GM13977 (cell line): ENCODE results near the gene NBAS.

Source experiments
- DNase-seq: peaks from one replicate; pipeline ENCODE4 v3.0.0; 2012; ENCODE audit warnings: low spot score
- in situ Hi-C: fragments of 300-500 bp; cut with MboI; formaldehyde crosslinking; loops from one replicate; pipeline ENCODE4 v1.12.0; 2022; ENCODE audit warnings: low sequenced_read_pairs, low pct_unique_long_range_greater_than_20kb, mixed read lengths, inconsistent platforms; ENCODE audit not compliant: unreplicated experiment
- TF ChIP-seq, protein P1 (sequence below): IDR thresholded peaks from 2 replicates; pipeline ENCODE4 v1.5.1; 2012; ENCODE audit warnings: mild to moderate bottlenecking, control low read depth; ENCODE audit not compliant: insufficient read depth; ENCODE audit errors: extremely low read depth, missing control alignments

The NBAS gene

GRCh38 chr2:15159751-15160177, 401.4 kb downstream of the NBAS start:
- in situ Hi-C loops: no loop called here
- no peak for DNase-seq
- TF ChIP-seq, protein P1, sequence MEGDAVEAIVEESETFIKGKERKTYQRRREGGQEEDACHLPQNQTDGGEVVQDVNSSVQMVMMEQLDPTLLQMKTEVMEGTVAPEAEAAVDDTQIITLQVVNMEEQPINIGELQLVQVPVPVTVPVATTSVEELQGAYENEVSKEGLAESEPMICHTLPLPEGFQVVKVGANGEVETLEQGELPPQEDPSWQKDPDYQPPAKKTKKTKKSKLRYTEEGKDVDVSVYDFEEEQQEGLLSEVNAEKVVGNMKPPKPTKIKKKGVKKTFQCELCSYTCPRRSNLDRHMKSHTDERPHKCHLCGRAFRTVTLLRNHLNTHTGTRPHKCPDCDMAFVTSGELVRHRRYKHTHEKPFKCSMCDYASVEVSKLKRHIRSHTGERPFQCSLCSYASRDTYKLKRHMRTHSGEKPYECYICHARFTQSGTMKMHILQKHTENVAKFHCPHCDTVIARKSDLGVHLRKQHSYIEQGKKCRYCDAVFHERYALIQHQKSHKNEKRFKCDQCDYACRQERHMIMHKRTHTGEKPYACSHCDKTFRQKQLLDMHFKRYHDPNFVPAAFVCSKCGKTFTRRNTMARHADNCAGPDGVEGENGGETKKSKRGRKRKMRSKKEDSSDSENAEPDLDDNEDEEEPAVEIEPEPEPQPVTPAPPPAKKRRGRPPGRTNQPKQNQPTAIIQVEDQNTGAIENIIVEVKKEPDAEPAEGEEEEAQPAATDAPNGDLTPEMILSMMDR: peak; percentile 72

- TF ChIP-seq, protein P1: no peak
- DNase-seq: no peak
- in situ Hi-C loops: no loop called here
Observed at GRCh38 chr2:15159206-15159605, 401.9 kb downstream of the NBAS start.

DNA sequence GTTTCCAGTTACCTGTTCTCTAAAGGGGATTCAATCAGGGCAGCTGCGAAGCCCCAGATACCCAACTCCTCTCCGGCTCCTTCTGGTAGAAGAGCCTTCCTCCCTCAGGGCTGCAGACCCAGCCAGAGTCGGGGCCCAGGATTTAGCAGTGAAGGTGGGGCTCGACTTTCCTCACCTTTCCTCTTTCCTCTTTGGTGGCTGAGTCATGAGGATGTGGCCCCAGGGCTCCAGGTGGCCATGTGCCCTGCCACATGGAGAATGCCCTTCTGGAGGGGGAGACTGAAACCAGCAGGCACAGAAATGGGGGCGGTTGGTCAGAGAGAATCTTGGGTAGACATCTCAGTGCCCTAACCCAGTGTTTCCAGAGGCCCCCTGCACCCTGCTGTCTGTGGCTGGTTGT, 402.6 kb downstream of the NBAS start:
- in situ Hi-C loops: no loop called here
- TF ChIP-seq, protein P1: no peak
- DNase-seq: no peak

DNA sequence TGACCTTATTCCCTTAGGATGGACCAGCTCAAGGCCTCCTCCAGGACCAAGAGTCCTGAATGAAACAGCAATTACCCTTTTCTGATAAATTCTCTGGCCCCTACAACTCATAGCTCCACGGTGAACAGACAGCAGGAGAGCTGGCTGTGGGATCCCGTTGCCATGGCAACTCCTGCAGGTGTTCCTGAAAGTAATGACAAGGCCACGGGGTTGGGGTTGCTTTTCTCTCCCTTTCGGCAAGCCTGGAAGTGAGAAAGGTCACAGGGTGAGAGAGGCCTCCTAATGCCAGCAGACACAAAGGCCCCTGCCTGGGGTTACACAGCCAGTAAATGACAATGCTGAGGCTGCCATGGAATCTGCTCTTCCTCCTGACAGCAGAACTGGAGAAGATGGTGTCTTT, 403.0 kb downstream of the NBAS start:
- TF ChIP-seq, protein P1: no peak
- no peak for DNase-seq
- in situ Hi-C loops: no loop called here

- TF ChIP-seq, protein P1: no peak
- DNase-seq: no peak
- in situ Hi-C loops: no loop called here
Observed at GRCh38 chr2:15155959-15156574, 405.1 kb downstream of the NBAS start.

DNA sequence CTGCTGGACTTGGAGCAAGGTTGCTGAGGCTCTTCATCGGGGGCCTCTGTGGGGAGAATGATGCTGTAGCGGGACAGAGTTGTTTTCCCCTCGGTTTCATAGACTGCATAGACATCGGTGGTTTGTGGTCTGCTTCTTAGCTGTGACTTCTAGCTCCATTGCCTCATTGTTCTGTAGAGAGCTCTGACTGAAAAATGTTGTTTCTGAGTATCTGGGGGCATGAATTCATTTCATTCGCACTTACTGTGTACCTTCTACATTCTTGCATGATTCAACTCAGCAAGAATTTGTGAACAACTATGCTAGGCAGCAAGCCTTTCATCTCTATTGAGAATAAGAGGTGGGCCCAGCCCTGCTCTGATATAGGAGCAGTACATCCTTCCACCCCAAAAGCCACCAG, 406.8 kb downstream of the NBAS start:
- in situ Hi-C loops: no loop called here
- DNase-seq: no peak
- TF ChIP-seq, protein P1: no peak

DNA sequence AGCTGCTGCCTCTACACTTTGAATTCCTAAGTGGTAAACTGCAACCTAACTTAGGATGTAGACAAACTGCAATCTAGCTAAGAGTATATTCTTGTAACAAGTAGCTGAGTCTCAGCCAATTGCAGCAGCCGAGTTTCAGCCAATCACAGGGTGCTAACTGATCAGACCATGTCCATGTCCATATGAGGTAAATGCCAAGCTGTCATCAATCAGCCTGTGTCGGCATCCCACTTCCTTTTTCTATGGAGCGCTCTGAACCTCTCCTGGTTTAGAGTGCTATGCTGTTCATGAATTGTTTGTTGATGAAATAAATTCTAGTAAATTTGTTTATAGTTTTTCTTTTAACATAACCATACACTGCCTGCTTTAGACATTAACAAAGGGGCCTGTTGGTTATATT, 408.8 kb downstream of the NBAS start:
- TF ChIP-seq, protein P1: no peak
- in situ Hi-C loops: no loop called here
- no peak for DNase-seq
